GM20000 (cell line): ENCODE measurements around the gene PIK3R5.

Experiments used
- DNase-seq: peaks from one replicate; pipeline ENCODE4 v3.0.0; 2012; ENCODE audit warnings: low spot score
- CTCF ChIP-seq: IDR thresholded peaks from 2 replicates; pipeline ENCODE4 v1.5.1; 2012; ENCODE audit warnings: mild to moderate bottlenecking, control low read depth; ENCODE audit errors: extremely low read depth, missing control alignments

The PIK3R5 gene

GRCh38 chr17:8884336-8884990 is 81.0 kb downstream of the PIK3R5 start:
- DNase-seq: no peak
- TF ChIP-seq CTCF: no peak

GRCh38 chr17:8883353-8883752 is 82.2 kb downstream of the PIK3R5 start:
- DNase-seq: no peak
- TF ChIP-seq CTCF: no peak

- no peak for DNase-seq
- no peak for TF ChIP-seq CTCF
These were observed 83.9 kb downstream of the PIK3R5 start for GRCh38 chr17:8881606-8882005.

GRCh38 chr17:8880466-8880865 is 85.0 kb downstream of the PIK3R5 start:
- DNase-seq: no peak
- no peak for TF ChIP-seq CTCF

GRCh38 chr17:8879410-8879809 is 86.1 kb downstream of the PIK3R5 start:
- DNase-seq: no peak
- TF ChIP-seq CTCF: no peak

GRCh38 chr17:8877984-8878383 is 87.5 kb downstream of the PIK3R5 start:
- DNase-seq: no peak
- TF ChIP-seq CTCF: no peak

- DNase-seq: no peak
- TF ChIP-seq CTCF: no peak
These were observed 89.5 kb downstream of the PIK3R5 start for GRCh38 chr17:8875957-8876356.
